Osteoblast (primary cell): Measurements from ENCODE around the gene CCNY. TPM values are rescaled to one million over a fixed set of nuclear protein-coding genes. Genes with fewer than 3 reads are reported as not detected.

Source experiments
- DNase-seq: peaks from one replicate; pipeline ENCODE4 v3.0.0; 2011; ENCODE audit warnings: low spot score, mixed read lengths; ENCODE audit not compliant: insufficient read length; ENCODE audit errors: missing footprints
- H2AFZ ChIP-seq: 2 replicates; pipeline ENCODE4 v1.6.0; 2011; ENCODE audit warnings: mild to moderate bottlenecking, low read length
- H3K27ac ChIP-seq: 2 replicates; pipeline ENCODE4 v1.5.1; 2011; ENCODE audit warnings: mild to moderate bottlenecking, low read depth, low read length, moderate library complexity
- H3K27me3 ChIP-seq: 2 replicates; pipeline ENCODE4 v1.6.0; 2012; ENCODE audit warnings: mild to moderate bottlenecking, control low read depth, inconsistent platforms, low read length, moderate library complexity; ENCODE audit not compliant: insufficient read depth
- H3K36me3 ChIP-seq: 2 replicates; pipeline ENCODE4 v1.5.1; 2011; ENCODE audit warnings: mild to moderate bottlenecking, low read length, control low read depth, moderate library complexity; ENCODE audit not compliant: insufficient read depth
- H3K4me1 ChIP-seq: 2 replicates; pipeline ENCODE4 v1.5.1; 2011; ENCODE audit warnings: mild to moderate bottlenecking, low read length, control low read depth, moderate library complexity; ENCODE audit not compliant: insufficient read depth
- H3K4me2 ChIP-seq: 2 replicates; pipeline ENCODE4 v1.6.0; 2011; ENCODE audit warnings: mild to moderate bottlenecking, low read length; ENCODE audit not compliant: insufficient read depth
- H3K4me3 ChIP-seq: fragments of 200-600 bp; sonication (generic); 3 replicates; pipeline ENCODE4 v1.5.1; 2012; ENCODE audit warnings: mild to moderate bottlenecking, low read length, inconsistent platforms; ENCODE audit not compliant: insufficient read depth
- H3K79me2 ChIP-seq: 2 replicates; pipeline ENCODE4 v1.6.0; 2012; ENCODE audit warnings: mild to moderate bottlenecking, low read length, control low read depth, inconsistent platforms; ENCODE audit not compliant: insufficient read depth
- H3K9me3 ChIP-seq: 2 replicates; pipeline ENCODE4 v1.5.1; 2011; ENCODE audit warnings: low read depth, low read length, control low read depth
- H4K20me1 ChIP-seq: 2 replicates; pipeline ENCODE4 v1.6.0; 2012; ENCODE audit warnings: mild to moderate bottlenecking, low read length, control low read depth; ENCODE audit not compliant: insufficient read depth
- total RNA-seq: library from RNA; depleted of rRNA; stranded (reverse); fragments of >200 nt; gene quantifications from 2 replicates; pipeline ENCODE4 v1.2.3, GENCODE V29; 2012
- TF ChIP-seq, protein P1 (sequence below): IDR thresholded peaks from 2 replicates; pipeline ENCODE4 v1.5.1; 2011; ENCODE audit warnings: mild to moderate bottlenecking, low read depth, low read length, moderate library complexity; ENCODE audit errors: extremely low read depth

Gene CCNY
- total RNA-seq, 1 donor: 53.2 TPM

DNA sequence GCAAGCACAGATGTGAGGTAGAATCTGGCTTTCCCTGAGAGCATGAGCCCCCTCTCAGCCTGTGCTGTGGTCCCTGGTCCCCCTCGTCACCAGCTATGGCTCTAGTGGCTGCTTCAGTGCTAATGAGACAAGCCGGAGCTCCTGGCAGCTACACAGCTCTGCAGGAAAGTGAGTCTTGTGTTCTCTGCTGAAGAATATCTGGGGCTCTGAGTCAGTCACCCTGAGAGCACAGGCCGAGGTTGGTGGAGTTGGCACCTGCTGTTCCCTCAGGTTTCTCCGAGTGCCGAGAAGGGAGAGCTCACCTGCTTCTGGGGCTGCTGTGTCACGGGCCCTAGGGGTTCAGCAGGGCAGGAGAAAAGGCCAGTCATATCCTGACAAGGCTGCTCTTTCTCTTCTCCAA lies 231.6 kb downstream of the CCNY start:
- no peak overlapping the region for H3K27ac ChIP-seq
- H3K27me3 ChIP-seq: no peaks in the 10 kb centered on the region
- no peak overlapping the region for H3K4me3 ChIP-seq
- H3K79me2 ChIP-seq: peaks cover 7% of the 10 kb centered on the region
- no peaks in the 10 kb centered on the region for H4K20me1 ChIP-seq
- H2AFZ ChIP-seq: no peak overlapping the region
- H3K4me1 ChIP-seq: peaks cover 25% of the 10 kb centered on the region
- peak; percentile 14 for DNase-seq
- H3K4me2 ChIP-seq: no peak overlapping the region
- TF ChIP-seq, protein P1, sequence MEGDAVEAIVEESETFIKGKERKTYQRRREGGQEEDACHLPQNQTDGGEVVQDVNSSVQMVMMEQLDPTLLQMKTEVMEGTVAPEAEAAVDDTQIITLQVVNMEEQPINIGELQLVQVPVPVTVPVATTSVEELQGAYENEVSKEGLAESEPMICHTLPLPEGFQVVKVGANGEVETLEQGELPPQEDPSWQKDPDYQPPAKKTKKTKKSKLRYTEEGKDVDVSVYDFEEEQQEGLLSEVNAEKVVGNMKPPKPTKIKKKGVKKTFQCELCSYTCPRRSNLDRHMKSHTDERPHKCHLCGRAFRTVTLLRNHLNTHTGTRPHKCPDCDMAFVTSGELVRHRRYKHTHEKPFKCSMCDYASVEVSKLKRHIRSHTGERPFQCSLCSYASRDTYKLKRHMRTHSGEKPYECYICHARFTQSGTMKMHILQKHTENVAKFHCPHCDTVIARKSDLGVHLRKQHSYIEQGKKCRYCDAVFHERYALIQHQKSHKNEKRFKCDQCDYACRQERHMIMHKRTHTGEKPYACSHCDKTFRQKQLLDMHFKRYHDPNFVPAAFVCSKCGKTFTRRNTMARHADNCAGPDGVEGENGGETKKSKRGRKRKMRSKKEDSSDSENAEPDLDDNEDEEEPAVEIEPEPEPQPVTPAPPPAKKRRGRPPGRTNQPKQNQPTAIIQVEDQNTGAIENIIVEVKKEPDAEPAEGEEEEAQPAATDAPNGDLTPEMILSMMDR: no peak
- H3K9me3 ChIP-seq: no peaks in the 10 kb centered on the region
- peaks cover 20% of the 10 kb centered on the region for H3K36me3 ChIP-seq

DNA sequence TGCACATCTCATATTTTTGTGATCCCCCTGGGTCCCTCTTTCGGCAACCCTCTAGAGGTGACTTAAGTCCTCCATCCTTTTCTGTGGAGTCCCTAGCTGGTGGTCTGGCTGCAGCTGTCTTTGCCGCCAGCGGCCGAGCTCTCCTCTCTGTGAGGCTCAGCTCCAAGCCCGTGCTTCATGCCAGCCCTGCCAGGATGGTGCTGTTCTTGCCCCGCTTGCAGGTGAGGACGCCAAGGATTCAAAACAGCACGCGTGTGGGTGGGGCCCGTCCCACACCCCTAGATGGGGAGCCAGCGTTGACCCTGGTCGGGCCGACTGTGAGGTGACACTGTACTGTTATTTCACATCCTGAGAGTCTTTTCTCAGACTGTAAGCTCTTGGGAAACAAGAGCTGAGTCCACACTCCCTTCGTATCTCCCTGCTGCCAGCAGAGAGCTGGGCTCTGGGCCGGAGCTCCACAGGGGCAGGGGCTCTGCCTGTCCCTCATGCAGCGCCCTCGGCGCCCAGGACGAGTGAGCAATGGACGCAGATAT lies 232.2 kb downstream of the CCNY start:
- H4K20me1 ChIP-seq: no peaks in the 10 kb centered on the region
- peaks cover 23% of the 10 kb centered on the region for H3K4me1 ChIP-seq
- H3K27ac ChIP-seq: no peak overlapping the region
- H3K36me3 ChIP-seq: peaks cover 20% of the 10 kb centered on the region
- DNase-seq: peak; percentile 18
- H3K4me3 ChIP-seq: no peak overlapping the region
- H3K79me2 ChIP-seq: peaks cover 7% of the 10 kb centered on the region
- no peaks in the 10 kb centered on the region for H3K27me3 ChIP-seq
- no peak overlapping the region for H3K4me2 ChIP-seq
- no peak overlapping the region for H2AFZ ChIP-seq
- H3K9me3 ChIP-seq: no peaks in the 10 kb centered on the region
- TF ChIP-seq, protein P1: no peak

DNA sequence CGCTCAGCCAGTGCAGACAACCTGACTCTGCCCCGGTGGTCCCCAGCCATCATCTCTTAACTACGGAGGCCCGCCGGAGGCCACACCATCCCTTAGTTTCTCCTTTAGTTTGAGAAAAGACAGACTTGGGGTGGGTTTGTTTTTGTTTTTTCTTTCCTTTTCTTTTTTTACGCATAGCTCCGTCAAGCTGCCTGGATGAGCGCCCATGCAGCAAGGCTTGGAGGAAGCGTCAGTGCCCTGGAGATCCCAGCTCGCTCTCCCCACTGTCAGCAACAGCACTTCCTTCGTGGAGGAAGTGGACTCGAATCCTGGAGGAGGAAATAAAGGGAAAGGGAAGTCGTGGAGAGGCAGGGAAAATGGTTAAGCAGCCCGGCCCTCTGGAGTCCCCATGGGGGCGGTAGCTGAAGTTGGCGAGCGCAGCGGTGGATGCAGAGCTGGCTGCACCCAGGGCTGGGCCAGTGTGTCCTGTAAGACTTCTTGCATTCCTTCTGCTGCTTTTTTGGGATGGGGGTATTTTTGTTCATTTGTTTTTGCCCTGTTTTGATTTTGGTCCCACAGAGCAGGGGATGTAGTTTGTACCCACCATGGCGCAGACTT lies 232.9 kb downstream of the CCNY start:
- Histone ChIP-seq H3K27me3 (no peaks in the 10 kb centered on the region), H2AFZ (no peak overlapping the region), H3K36me3 (peaks cover 20% of the 10 kb centered on the region), H3K4me1 (peaks cover 20% of the 10 kb centered on the region), H3K9me3 (no peaks in the 10 kb centered on the region), H4K20me1 (no peaks in the 10 kb centered on the region), H3K27ac (no peak overlapping the region), H3K79me2 (peaks cover 5% of the 10 kb centered on the region), H3K4me2 (no peak overlapping the region), H3K4me3 (no peak overlapping the region)
- TF ChIP-seq, protein P1: no peak
- DNase-seq: no peak

DNA sequence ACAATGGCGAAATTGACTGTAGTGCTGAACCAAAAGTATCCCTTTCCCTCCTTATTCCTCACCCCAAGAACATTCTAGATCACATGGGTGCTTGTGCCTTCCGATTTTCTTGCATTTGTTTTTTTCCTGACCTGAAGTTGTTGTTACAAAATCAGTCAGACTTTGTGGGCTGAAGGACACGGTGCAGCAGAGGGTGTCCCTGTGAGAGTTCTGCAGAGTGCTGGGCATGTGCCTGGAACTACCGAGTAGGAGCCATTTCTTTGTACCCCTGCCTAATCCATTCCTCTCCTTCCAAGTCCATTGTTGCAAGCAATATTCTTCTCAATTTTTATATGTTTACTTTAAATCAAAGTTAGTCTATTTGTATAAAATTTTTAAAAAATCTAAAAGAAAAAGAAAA lies 233.5 kb downstream of the CCNY start:
- no peak for DNase-seq
- Histone ChIP-seq H3K4me3 (no peak overlapping the region), H2AFZ (no peak overlapping the region), H3K9me3 (no peaks in the 10 kb centered on the region), H3K4me1 (peaks cover 20% of the 10 kb centered on the region), H3K27ac (no peak overlapping the region), H3K36me3 (peaks cover 20% of the 10 kb centered on the region), H3K4me2 (no peak overlapping the region), H3K79me2 (no peaks in the 10 kb centered on the region), H4K20me1 (no peaks in the 10 kb centered on the region), H3K27me3 (no peaks in the 10 kb centered on the region)
- TF ChIP-seq, protein P1: no peak
